HEK293T (cell line): ENCODE data around the gene HM13.

Experiments
- ARNT ChIP-seq: fragments of 450-650 bp; IDR thresholded peaks from 2 replicates; pipeline ENCODE4 v1.6.1; 2017; ENCODE audit warnings: mild to moderate bottlenecking
- BHLHE40 ChIP-seq: fragments of 450-650 bp; IDR thresholded peaks from 2 replicates; pipeline ENCODE4 v1.6.1; 2016; ENCODE audit warnings: mild to moderate bottlenecking, moderate library complexity, borderline replicate concordance
- ELF4 ChIP-seq: fragments of 450-650 bp; IDR thresholded peaks from 2 replicates; pipeline ENCODE4 v1.6.1; 2017; ENCODE audit warnings: antibody characterized with exemption
- FOXA1 ChIP-seq: fragments of 450-650 bp; IDR thresholded peaks from 2 replicates; pipeline ENCODE4 v1.6.1; 2016; ENCODE audit warnings: mild to moderate bottlenecking
- FOXK2 ChIP-seq: fragments of 450-650 bp; IDR thresholded peaks from 2 replicates; pipeline ENCODE4 v1.6.1; 2016; ENCODE audit warnings: mild to moderate bottlenecking
- FOXM1 ChIP-seq: fragments of 450-650 bp; IDR thresholded peaks from 2 replicates; pipeline ENCODE4 v1.6.1; 2017; ENCODE audit warnings: mild to moderate bottlenecking, borderline replicate concordance
- L3MBTL2 ChIP-seq: fragments of 450-650 bp; conservative IDR thresholded peaks from 2 replicates; pipeline ENCODE4 v1.6.1; 2016; ENCODE audit warnings: mild to moderate bottlenecking
- PKNOX1 ChIP-seq: fragments of 450-650 bp; IDR thresholded peaks from 2 replicates; pipeline ENCODE4 v1.6.1; 2016
- TARDBP ChIP-seq: fragments of 450-650 bp; IDR thresholded peaks from 2 replicates; pipeline ENCODE4 v1.6.1; 2016

GRCh38 chr20:31475472-31476293 lies 38.6 kb upstream of the HM13 start:
- no peak for TF ChIP-seq FOXA1
- TF ChIP-seq FOXM1: no peak
- TF ChIP-seq ELF4: no peak
- TF ChIP-seq PKNOX1: no peak
- no peak for TF ChIP-seq FOXK2
- no peak for TF ChIP-seq L3MBTL2
- TF ChIP-seq TARDBP: no peak
- TF ChIP-seq ARNT: no peak
- no peak for TF ChIP-seq BHLHE40
